AG04450 (cell line): Measurements from ENCODE around the gene OTUD4. TPM values are rescaled to one million over a fixed set of nuclear protein-coding genes. Genes with fewer than 3 reads are reported as not detected.
"Not testable (repeated sequence)": the region's sequence is repeated elsewhere in the genome, so short reads cannot be mapped to it uniquely, and the experiment has no call there.

Experiments used
- CTCF ChIA-PET: fragments of 300-600, 350-600 bp; formaldehyde crosslinking; extraction: SDS; loops from one replicate; lab custom pipeline; 2022; ENCODE audit warnings: antibody characterized with exemption, inconsistent platforms; lab: Charles Lee
- POLR2A ChIA-PET: fragments of 350-600 bp; formaldehyde crosslinking; extraction: SDS; loops from one replicate; lab custom pipeline; 2021; ENCODE audit warnings: antibody characterized with exemption, inconsistent platforms; lab: Yijun Ruan, JAX
- DNase-seq: peaks from one replicate; pipeline ENCODE4 v3.0.0-alpha.2; 2011; ENCODE audit warnings: low read depth, low spot score
- H3K27ac ChIP-seq: one replicate; pipeline ENCODE4 v1.5.1; 2012; ENCODE audit warnings: low read depth, low read length, control low read depth
- H3K27me3 ChIP-seq: one replicate; pipeline ENCODE4 v1.6.0; 2012; ENCODE audit warnings: low read length; ENCODE audit not compliant: control insufficient read depth, insufficient read depth
- H3K4me3 ChIP-seq: 2 replicates; pipeline ENCODE4 v1.5.1; 2011; ENCODE audit warnings: mild to moderate bottlenecking, low read depth, low read length, control low read depth
- H3K9me3 ChIP-seq: 2 replicates; pipeline ENCODE4 v1.5.1; 2012; ENCODE audit warnings: low read length; ENCODE audit not compliant: control insufficient read depth, insufficient read depth
- CTCF ChIP-seq: IDR thresholded peaks from 2 replicates; pipeline ENCODE4 v1.5.1; 2011; ENCODE audit warnings: low read depth, low read length, control low read depth, inconsistent platforms
- polyA minus RNA-seq: library from RNA; depleted of rRNA, polyadenylated mRNA; stranded (reverse); fragments of >200 nt; gene quantifications from 2 replicates; pipeline ENCODE4 v1.2.3, GENCODE V29; 2011; rRNA and poly(A)+ RNA removed
- polyA plus RNA-seq: library from polyadenylated mRNA; depleted of rRNA; stranded (reverse); fragments of >200 nt; gene quantifications from 2 replicates; pipeline ENCODE4 v1.2.3, GENCODE V29; 2011; rRNA removed

Gene OTUD4
- polyA plus RNA-seq (19.7 and 27.1 TPM in 2 replicates), polyA minus RNA-seq (23.9 and 33.6 TPM in 2 replicates)

GRCh38 chr4:145180298-145181090, at the start of gene OTUD4:
Gene OTUD4, minus strand, starts transcription at chr4:145180589. Its CDS starts 616 bp downstream, at chr4:145179973.
- peak within 1 kb of the TSS; percentile 86 for H3K4me3 ChIP-seq
- TF ChIP-seq CTCF, result peak; percentile 23; the same call in 1 of the 2 replicates
- ChIA-PET POLR2A (interaction anchor here (0.8 kb wide), 1 partner anchor 82 kb away, joined by 3 read pairs; the partner anchor contains the start of genes ABCE1 and ANAPC10), CTCF (interaction anchor here (0.6 to 3.0 kb wide), 3 partner anchors 36 to 429 kb away, joined by 3 to 11 read pairs (median 6); no protein-coding TSS in a partner anchor)
- H3K27ac ChIP-seq, result peak within 1 kb of the TSS; percentile 86
- H3K9me3 ChIP-seq, result no peaks in the 10 kb centered on the region
- H3K27me3 ChIP-seq, result peaks cover 3% of the 10 kb centered on the region
- peak; percentile 81 for DNase-seq

- H3K27me3 ChIP-seq, CTCF ChIA-PET, H3K4me3 ChIP-seq, H3K9me3 ChIP-seq, POLR2A ChIA-PET, H3K27ac ChIP-seq, DNase-seq: not testable (repeated sequence)
Measured at GRCh38 chr4:145223228-145223627, 42.8 kb upstream of the OTUD4 start.

DNA sequence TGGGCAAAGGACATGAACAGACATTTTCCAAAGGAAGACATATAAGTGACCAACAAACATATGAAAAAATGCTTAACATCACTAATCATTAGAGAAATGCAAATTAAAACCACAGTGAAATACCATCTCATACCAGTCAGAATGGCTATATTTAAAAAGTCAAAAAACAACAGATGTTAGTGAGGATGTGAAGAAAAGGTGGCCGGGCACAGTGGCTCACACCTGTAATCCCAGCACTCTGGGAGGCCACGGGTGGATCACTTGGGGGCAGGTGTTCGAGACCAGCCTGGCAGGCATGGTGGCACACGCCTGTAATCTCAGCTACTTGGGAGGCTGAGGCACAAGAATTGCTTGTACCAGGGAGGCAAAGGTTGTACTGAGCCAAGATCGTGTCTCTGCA, 41.1 kb upstream of the OTUD4 start:
- H3K4me3 ChIP-seq, H3K9me3 ChIP-seq, CTCF ChIA-PET, DNase-seq, H3K27ac ChIP-seq, H3K27me3 ChIP-seq, POLR2A ChIA-PET: not testable (repeated sequence)

- H3K27me3 ChIP-seq, result no peaks in the 10 kb centered on the region
- no peak overlapping the region for H3K27ac ChIP-seq
- H3K4me3 ChIP-seq, result no peak overlapping the region
- ChIA-PET POLR2A (no interaction called here), CTCF (interaction anchor here (0.6 to 3.8 kb wide), 6 partner anchors 15 to 398 kb away, joined by 3 to 140 read pairs (median 34); partner anchors contain the start of gene MMAA)
- TF ChIP-seq CTCF, result no peak
- H3K9me3 ChIP-seq, result no peaks in the 10 kb centered on the region
- no peak for DNase-seq
Measured at GRCh38 chr4:145219090-145219489, 38.7 kb upstream of the OTUD4 start.

- TF ChIP-seq CTCF, result no peak
- ChIA-PET POLR2A (no interaction called here), CTCF (interaction anchor here (0.6 to 3.8 kb wide), 14 partner anchors 9 to 419 kb away, joined by 3 to 140 read pairs (median 8); partner anchors contain the start of gene MMAA)
- H3K27ac ChIP-seq, result no peak overlapping the region
- H3K4me3 ChIP-seq, result no peak overlapping the region
- H3K9me3 ChIP-seq, result no peaks in the 10 kb centered on the region
- H3K27me3 ChIP-seq, result no peaks in the 10 kb centered on the region
- DNase-seq, result no peak
Measured at GRCh38 chr4:145218251-145218650, 37.9 kb upstream of the OTUD4 start.

DNA sequence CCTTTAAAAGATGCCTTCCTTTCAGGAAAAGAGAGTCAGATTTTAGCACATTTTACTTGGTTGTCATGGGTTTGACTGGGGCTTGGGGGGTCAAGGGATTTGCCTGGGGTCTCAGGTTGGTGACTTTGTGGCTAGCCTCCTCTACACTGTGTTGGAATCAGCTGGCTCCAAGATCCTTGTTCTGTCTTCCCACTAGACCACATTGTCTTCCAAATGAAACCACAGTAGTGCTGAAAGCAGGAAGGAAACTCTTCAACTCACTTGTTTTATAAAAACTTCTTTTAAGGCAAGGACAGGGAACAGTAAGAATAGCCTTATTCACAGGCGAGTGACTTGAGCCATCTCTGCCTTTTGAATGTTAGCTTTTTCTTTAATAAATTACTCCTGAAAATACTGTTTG, 37.0 kb upstream of the OTUD4 start:
- ChIA-PET CTCF (interaction anchor here (0.8 to 3.8 kb wide), 30 partner anchors 10 to 716 kb away, joined by 3 to 140 read pairs (median 6); partner anchors contain the start of gene MMAA), POLR2A (no interaction called here)
- no peak overlapping the region for H3K27ac ChIP-seq
- H3K9me3 ChIP-seq, result no peaks in the 10 kb centered on the region
- no peaks in the 10 kb centered on the region for H3K27me3 ChIP-seq
- DNase-seq, result no peak
- no peak for TF ChIP-seq CTCF
- no peak overlapping the region for H3K4me3 ChIP-seq
